HepG2 (cell line): ENCODE results near the gene C9orf50. TPM values are rescaled to one million over a fixed set of nuclear protein-coding genes. Genes with fewer than 3 reads are reported as not detected.
A peak's percentile ranks its signal among the peaks of the same experiment; 100 is the strongest.

Experiments used
- ATF1 ChIP-seq: IDR thresholded peaks from 2 replicates; pipeline ENCODE4 v1.6.1; 2016; ENCODE audit warnings: mild to moderate bottlenecking, control low read depth
- HOXD1 ChIP-seq: sonication (generic); formaldehyde crosslinking; IDR thresholded peaks from 2 replicates; pipeline ENCODE4 v1.5.0; 2020; ENCODE audit warnings: missing genetic modification reagents
- KLF11 ChIP-seq: IDR thresholded peaks from 2 replicates; pipeline ENCODE4 v1.6.1; 2016; ENCODE audit warnings: missing compliant biosample characterization
- MYNN ChIP-seq: sonication (generic); formaldehyde crosslinking; IDR thresholded peaks from 2 replicates; pipeline ENCODE4 v1.4.0; 2020; ENCODE audit warnings: mild to moderate bottlenecking, low read depth, missing genetic modification reagents
- MZF1 ChIP-seq: sonication (generic); formaldehyde crosslinking; IDR thresholded peaks from 2 replicates; pipeline ENCODE4 v1.8.1; 2023; ENCODE audit warnings: mild to moderate bottlenecking, missing genetic modification reagents, borderline replicate concordance
- NAIF1 ChIP-seq: sonication (generic); formaldehyde crosslinking; IDR thresholded peaks from 2 replicates; pipeline ENCODE4 v1.5.0; 2020; ENCODE audit warnings: mild to moderate bottlenecking, missing genetic modification reagents, borderline replicate concordance
- POLR2G ChIP-seq: fragments of 200-400 bp; formaldehyde crosslinking; IDR thresholded peaks from 2 replicates; pipeline ENCODE4 v1.6.1; 2018; ENCODE audit warnings: mild to moderate bottlenecking, low read depth, low read length, moderate library complexity
- TP53 ChIP-seq: sonication (generic); formaldehyde crosslinking; conservative IDR thresholded peaks from 2 replicates; pipeline ENCODE4 v1.4.0; 2020; ENCODE audit warnings: missing genetic modification reagents
- ZNF44 ChIP-seq: sonication (generic); formaldehyde crosslinking; IDR thresholded peaks from 2 replicates; pipeline ENCODE4 v1.5.1; 2020; ENCODE audit warnings: mild to moderate bottlenecking, missing genetic modification reagents
- ZNF644 ChIP-seq: IDR thresholded peaks from 2 replicates; pipeline ENCODE4 v1.6.1; 2016; ENCODE audit warnings: low read depth
- polyA plus RNA-seq, 8 experiments: library from polyadenylated mRNA; depleted of rRNA in 3 of 8; stranded (reverse) in 7 of 8; unstranded in 1 of 8; fragments of >200 nt; fragmentation: Illumina TruSeq in 4 of 8; extraction: Trizol in 4 of 8; gene quantifications; 2 replicates each; pipeline versions ENCODE4 v1.2.1 to v1.2.3, GENCODE V29; 2011 to 2016; ENCODE audit warnings: low read depth in 4 of 8, missing spikeins in 1 of 8, mixed read lengths in 1 of 8; ENCODE audit not compliant: insufficient read depth in 1 of 8
- total RNA-seq, 5 experiments: library from RNA; depleted of rRNA; stranded (reverse); fragments of >200 nt; fragmentation: Illumina TruSeq; extraction: Trizol; gene quantifications; 2 replicates each; pipeline ENCODE4 v1.2.3, GENCODE V29; 2016; ENCODE audit warnings: low read depth in 1 of 5
- TF ChIP-seq, protein P1 (sequence below): sonication (generic); formaldehyde crosslinking; IDR thresholded peaks from 2 replicates; pipeline ENCODE4 v1.5.0; 2020; ENCODE audit warnings: mild to moderate bottlenecking, missing genetic modification reagents, borderline replicate concordance
- TF ChIP-seq, protein P2 (sequence below): sonication (generic); formaldehyde crosslinking; IDR thresholded peaks from 2 replicates; pipeline ENCODE4 v1.5.0; 2020; ENCODE audit warnings: missing genetic modification reagents
- TF ChIP-seq, protein P3 (sequence below): sonication (generic); formaldehyde crosslinking; IDR thresholded peaks from 2 replicates; pipeline ENCODE4 v1.9.0; 2021; ENCODE audit warnings: missing genetic modification reagents, mild to moderate bottlenecking, borderline replicate concordance
- TF ChIP-seq, protein P4 (sequence below): sonication (generic); formaldehyde crosslinking; IDR thresholded peaks from 2 replicates; pipeline ENCODE4 v1.4.0; 2020; ENCODE audit warnings: mild to moderate bottlenecking, missing genetic modification reagents
- TF ChIP-seq, protein P5 (sequence below): sonication (generic); formaldehyde crosslinking; IDR thresholded peaks from 2 replicates; pipeline ENCODE4 v1.5.0; 2020; ENCODE audit warnings: mild to moderate bottlenecking, missing genetic modification reagents

The C9orf50 gene
- total and polyA plus RNA-seq, 2 of the 13 experiments (the other 11 are each of a cell fraction or from before 2014, with no cell fraction given) = not detected

DNA sequence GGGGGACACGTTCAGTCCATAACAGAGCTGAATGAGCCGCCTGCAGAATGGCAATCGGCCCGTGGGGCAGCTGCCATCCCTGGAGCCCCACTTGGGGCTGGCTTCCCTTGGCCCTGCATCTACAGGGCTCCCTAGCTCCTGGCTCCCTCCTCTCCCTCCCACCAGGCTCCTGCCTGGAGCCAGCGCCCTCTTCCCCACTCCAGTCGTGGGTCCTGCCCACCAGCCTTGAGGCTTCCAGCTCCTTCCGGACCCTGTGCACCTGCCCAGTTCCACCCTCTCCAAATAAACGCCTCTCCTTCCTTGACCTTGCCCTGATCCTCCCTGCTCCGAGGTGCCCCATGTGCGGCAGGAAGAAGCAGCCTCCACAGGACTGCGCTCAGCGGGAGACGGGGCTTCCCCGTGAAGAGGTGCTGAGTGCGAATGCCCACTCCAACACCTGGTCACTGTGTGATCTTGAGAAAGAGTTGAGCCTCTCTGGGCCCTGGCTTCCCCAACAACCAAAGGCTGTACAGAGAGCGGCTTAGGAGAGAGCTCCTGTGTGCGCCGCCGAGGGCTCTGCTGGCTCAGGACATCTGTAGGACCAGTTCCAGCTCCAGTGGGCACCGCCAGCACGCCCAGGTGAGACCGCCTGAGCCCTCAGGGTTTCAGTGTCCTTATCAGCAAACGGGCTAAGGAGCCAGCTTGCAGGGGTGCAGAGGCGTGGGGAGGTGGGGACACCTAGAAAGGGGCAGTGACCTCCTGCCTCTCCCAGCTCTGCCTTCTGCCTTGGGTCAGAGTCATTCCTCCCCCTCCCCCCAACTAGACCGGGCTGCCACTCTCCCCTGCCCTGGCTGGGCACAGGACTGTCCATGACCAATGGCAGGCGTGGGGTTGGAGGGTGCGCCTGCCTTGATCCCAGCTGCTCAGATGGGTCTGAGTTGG, 12.1 kb downstream of the C9orf50 start (continued):
- TF ChIP-seq NAIF1 (no peak), ZNF44 (no peak), HOXD1 (no peak), POLR2G (peak; percentile 50), ZNF644 (CRISPR knock-in tag) (no peak), TP53 (CRISPR knock-in tag) (no peak), MZF1 (CRISPR knock-in tag) (no peak), KLF11 (CRISPR knock-in tag) (no peak), MYNN (CRISPR knock-in tag) (no peak), ATF1 (CRISPR knock-in tag) (no peak)
- TF ChIP-seq, protein P1, sequence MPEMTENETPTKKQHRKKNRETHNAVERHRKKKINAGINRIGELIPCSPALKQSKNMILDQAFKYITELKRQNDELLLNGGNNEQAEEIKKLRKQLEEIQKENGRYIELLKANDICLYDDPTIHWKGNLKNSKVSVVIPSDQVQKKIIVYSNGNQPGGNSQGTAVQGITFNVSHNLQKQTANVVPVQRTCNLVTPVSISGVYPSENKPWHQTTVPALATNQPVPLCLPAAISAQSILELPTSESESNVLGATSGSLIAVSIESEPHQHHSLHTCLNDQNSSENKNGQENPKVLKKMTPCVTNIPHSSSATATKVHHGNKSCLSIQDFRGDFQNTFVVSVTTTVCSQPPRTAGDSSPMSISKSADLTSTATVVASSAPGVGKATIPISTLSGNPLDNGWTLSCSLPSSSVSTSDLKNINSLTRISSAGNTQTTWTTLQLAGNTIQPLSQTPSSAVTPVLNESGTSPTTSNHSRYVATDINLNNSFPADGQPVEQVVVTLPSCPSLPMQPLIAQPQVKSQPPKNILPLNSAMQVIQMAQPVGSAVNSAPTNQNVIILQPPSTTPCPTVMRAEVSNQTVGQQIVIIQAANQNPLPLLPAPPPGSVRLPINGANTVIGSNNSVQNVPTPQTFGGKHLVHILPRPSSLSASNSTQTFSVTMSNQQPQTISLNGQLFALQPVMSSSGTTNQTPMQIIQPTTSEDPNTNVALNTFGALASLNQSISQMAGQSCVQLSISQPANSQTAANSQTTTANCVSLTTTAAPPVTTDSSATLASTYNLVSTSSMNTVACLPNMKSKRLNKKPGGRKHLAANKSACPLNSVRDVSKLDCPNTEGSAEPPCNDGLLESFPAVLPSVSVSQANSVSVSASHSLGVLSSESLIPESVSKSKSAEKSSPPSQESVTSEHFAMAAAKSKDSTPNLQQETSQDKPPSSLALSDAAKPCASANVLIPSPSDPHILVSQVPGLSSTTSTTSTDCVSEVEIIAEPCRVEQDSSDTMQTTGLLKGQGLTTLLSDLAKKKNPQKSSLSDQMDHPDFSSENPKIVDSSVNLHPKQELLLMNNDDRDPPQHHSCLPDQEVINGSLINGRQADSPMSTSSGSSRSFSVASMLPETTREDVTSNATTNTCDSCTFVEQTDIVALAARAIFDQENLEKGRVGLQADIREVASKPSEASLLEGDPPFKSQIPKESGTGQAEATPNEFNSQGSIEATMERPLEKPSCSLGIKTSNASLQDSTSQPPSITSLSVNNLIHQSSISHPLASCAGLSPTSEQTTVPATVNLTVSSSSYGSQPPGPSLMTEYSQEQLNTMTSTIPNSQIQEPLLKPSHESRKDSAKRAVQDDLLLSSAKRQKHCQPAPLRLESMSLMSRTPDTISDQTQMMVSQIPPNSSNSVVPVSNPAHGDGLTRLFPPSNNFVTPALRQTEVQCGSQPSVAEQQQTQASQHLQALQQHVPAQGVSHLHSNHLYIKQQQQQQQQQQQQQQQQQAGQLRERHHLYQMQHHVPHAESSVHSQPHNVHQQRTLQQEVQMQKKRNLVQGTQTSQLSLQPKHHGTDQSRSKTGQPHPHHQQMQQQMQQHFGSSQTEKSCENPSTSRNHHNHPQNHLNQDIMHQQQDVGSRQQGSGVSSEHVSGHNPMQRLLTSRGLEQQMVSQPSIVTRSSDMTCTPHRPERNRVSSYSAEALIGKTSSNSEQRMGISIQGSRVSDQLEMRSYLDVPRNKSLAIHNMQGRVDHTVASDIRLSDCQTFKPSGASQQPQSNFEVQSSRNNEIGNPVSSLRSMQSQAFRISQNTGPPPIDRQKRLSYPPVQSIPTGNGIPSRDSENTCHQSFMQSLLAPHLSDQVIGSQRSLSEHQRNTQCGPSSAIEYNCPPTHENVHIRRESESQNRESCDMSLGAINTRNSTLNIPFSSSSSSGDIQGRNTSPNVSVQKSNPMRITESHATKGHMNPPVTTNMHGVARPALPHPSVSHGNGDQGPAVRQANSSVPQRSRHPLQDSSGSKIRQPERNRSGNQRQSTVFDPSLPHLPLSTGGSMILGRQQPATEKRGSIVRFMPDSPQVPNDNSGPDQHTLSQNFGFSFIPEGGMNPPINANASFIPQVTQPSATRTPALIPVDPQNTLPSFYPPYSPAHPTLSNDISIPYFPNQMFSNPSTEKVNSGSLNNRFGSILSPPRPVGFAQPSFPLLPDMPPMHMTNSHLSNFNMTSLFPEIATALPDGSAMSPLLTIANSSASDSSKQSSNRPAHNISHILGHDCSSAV = no peak
- TF ChIP-seq, protein P2, sequence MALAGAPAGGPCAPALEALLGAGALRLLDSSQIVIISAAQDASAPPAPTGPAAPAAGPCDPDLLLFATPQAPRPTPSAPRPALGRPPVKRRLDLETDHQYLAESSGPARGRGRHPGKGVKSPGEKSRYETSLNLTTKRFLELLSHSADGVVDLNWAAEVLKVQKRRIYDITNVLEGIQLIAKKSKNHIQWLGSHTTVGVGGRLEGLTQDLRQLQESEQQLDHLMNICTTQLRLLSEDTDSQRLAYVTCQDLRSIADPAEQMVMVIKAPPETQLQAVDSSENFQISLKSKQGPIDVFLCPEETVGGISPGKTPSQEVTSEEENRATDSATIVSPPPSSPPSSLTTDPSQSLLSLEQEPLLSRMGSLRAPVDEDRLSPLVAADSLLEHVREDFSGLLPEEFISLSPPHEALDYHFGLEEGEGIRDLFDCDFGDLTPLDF (CRISPR knock-in tag) = no peak
- TF ChIP-seq, protein P3, sequence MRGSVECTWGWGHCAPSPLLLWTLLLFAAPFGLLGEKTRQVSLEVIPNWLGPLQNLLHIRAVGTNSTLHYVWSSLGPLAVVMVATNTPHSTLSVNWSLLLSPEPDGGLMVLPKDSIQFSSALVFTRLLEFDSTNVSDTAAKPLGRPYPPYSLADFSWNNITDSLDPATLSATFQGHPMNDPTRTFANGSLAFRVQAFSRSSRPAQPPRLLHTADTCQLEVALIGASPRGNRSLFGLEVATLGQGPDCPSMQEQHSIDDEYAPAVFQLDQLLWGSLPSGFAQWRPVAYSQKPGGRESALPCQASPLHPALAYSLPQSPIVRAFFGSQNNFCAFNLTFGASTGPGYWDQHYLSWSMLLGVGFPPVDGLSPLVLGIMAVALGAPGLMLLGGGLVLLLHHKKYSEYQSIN (CRISPR knock-in tag) = no peak
- TF ChIP-seq, protein P4, sequence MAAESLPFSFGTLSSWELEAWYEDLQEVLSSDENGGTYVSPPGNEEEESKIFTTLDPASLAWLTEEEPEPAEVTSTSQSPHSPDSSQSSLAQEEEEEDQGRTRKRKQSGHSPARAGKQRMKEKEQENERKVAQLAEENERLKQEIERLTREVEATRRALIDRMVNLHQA (CRISPR knock-in tag) = no peak
- TF ChIP-seq, protein P5, sequence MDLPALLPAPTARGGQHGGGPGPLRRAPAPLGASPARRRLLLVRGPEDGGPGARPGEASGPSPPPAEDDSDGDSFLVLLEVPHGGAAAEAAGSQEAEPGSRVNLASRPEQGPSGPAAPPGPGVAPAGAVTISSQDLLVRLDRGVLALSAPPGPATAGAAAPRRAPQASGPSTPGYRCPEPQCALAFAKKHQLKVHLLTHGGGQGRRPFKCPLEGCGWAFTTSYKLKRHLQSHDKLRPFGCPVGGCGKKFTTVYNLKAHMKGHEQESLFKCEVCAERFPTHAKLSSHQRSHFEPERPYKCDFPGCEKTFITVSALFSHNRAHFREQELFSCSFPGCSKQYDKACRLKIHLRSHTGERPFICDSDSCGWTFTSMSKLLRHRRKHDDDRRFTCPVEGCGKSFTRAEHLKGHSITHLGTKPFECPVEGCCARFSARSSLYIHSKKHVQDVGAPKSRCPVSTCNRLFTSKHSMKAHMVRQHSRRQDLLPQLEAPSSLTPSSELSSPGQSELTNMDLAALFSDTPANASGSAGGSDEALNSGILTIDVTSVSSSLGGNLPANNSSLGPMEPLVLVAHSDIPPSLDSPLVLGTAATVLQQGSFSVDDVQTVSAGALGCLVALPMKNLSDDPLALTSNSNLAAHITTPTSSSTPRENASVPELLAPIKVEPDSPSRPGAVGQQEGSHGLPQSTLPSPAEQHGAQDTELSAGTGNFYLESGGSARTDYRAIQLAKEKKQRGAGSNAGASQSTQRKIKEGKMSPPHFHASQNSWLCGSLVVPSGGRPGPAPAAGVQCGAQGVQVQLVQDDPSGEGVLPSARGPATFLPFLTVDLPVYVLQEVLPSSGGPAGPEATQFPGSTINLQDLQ (CRISPR knock-in tag) = no peak
